Gastroesophageal sphincter (tissue), 3 donors: Measurements from ENCODE around the gene HEATR5B.

Experiments used
- CTCF ChIP-seq, 4 experiments: fragments of 200-600 bp in 2 of 4; fragments of 450-650 bp in 2 of 4; sonication (generic) in 1 of 4; IDR thresholded peaks; one replicate each; pipeline ENCODE4 v1.5.1; 2017 to 2019; ENCODE audit warnings: antibody characterized with exemption in 4 of 4, mild to moderate bottlenecking in 2 of 4, moderate library complexity in 2 of 4
- POLR2AphosphoS5 ChIP-seq: sonication (generic); formaldehyde crosslinking; IDR thresholded peaks from one replicate; pipeline ENCODE4 v1.6.1; 2017; ENCODE audit warnings: antibody characterized with exemption

DNA sequence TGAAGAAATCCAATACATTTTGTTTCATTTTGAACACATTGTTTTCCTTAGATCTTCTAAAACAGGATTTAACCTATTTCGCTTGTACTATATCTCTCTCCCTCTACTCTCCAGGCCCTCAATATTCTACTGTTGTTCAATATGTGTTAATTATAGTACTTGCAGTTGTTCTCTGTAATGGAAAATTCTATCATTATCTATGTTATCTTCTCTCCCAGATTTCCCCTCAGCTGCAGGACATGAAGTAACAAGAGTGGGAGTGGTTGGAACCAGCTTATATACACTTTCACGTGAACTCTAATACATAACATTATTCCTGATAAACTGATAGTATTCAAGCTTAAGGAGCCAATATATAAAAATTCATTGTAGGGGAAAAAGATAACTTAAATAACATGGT is 110.9 kb downstream of the HEATR5B start:
- TF ChIP-seq POLR2AphosphoS5 = no peak
- no peak for TF ChIP-seq CTCF (IDR thresholded peaks at IDR 0.05)
